Loucy (cell line): ENCODE results near the gene SLC25A21.

ENCODE experiments used
- H2AFZ ChIP-seq: fragments of 200-600 bp; sonication (generic); 2 replicates; pipeline ENCODE4 v1.6.0; 2016; ENCODE audit warnings: antibody characterized with exemption, mild to moderate bottlenecking, low read length, moderate library complexity
- H3F3A ChIP-seq: fragments of 200-600 bp; 2 replicates; pipeline ENCODE4 v1.6.0; 2016; ENCODE audit warnings: antibody characterized with exemption, low read depth, mild to moderate bottlenecking
- H3K27me3 ChIP-seq: fragments of 200-600 bp; sonication (generic); 2 replicates; pipeline ENCODE4 v1.6.1; 2014; ENCODE audit warnings: low read length, mild to moderate bottlenecking; ENCODE audit not compliant: insufficient read depth, poor library complexity, severe bottlenecking
- H3K36me3 ChIP-seq: fragments of 200-600 bp; sonication (generic); 2 replicates; pipeline ENCODE4 v1.6.1; 2016; ENCODE audit warnings: low read length; ENCODE audit not compliant: insufficient read depth
- H3K4me1 ChIP-seq: fragments of 200-600 bp; sonication (generic); 2 replicates; pipeline ENCODE4 v1.5.1; 2014; ENCODE audit warnings: low read length, mild to moderate bottlenecking; ENCODE audit not compliant: insufficient read depth, poor library complexity, severe bottlenecking
- H3K4me2 ChIP-seq: fragments of 200-600 bp; sonication (generic); 2 replicates; pipeline ENCODE4 v1.6.0; 2014; ENCODE audit warnings: antibody characterized with exemption, low read length, low read depth, mild to moderate bottlenecking; ENCODE audit not compliant: poor library complexity, severe bottlenecking
- H3K4me3 ChIP-seq: fragments of 200-600 bp; sonication (generic); 2 replicates; pipeline ENCODE4 v1.5.1; 2014; ENCODE audit warnings: low read length, mild to moderate bottlenecking, mixed read lengths; ENCODE audit not compliant: poor library complexity, severe bottlenecking
- H3K79me2 ChIP-seq: fragments of 200-600 bp; sonication (generic); 2 replicates; pipeline ENCODE4 v1.6.1; 2014; ENCODE audit warnings: low read length; ENCODE audit not compliant: insufficient read depth
- H3K9ac ChIP-seq: fragments of 200-600 bp; sonication (generic); 2 replicates; pipeline ENCODE4 v1.6.0; 2014; ENCODE audit warnings: mild to moderate bottlenecking, low read depth, low read length, moderate library complexity; ENCODE audit not compliant: poor library complexity, severe bottlenecking
- H3K9me2 ChIP-seq: fragments of 200-600 bp; sonication (generic); replicated peaks from 2 replicates; pipeline ENCODE4 v1.6.1; 2016; ENCODE audit warnings: low read depth, low read length, mixed read lengths
- H3K9me3 ChIP-seq: fragments of 200-600 bp; sonication (generic); 2 replicates; pipeline ENCODE4 v1.6.1; 2014; ENCODE audit warnings: mild to moderate bottlenecking, antibody characterized with exemption, low read length, low read depth; ENCODE audit not compliant: insufficient read depth
- H4K20me1 ChIP-seq: fragments of 200-600 bp; sonication (generic); 2 replicates; pipeline ENCODE4 v1.6.0; 2014; ENCODE audit warnings: antibody characterized with exemption, low read length, mild to moderate bottlenecking; ENCODE audit not compliant: insufficient read depth, poor library complexity, severe bottlenecking
- CTCF ChIP-seq: fragments of 200-600 bp; sonication (generic); conservative IDR thresholded peaks from 2 replicates; pipeline ENCODE4 v1.5.1; 2014; ENCODE audit warnings: mild to moderate bottlenecking, antibody characterized with exemption, low read length
- EZH2phosphoT487 ChIP-seq: fragments of 200-600 bp; IDR thresholded peaks from 2 replicates; pipeline ENCODE4 v1.6.1; 2018; ENCODE audit warnings: antibody characterized with exemption, mild to moderate bottlenecking, moderate library complexity, borderline replicate concordance

The SLC25A21 gene

GRCh38 chr14:36655963-36656686, 516.3 kb downstream of the SLC25A21 start:
- no peaks in the 10 kb centered on the region for H3K27me3 ChIP-seq
- peak; percentile 42 for TF ChIP-seq CTCF
- TF ChIP-seq EZH2phosphoT487: no peak
- no peak overlapping the region for H2AFZ ChIP-seq
- H3K9me3 ChIP-seq: no peaks in the 10 kb centered on the region
- no peaks in the 10 kb centered on the region for H3F3A ChIP-seq
- no peaks in the 10 kb centered on the region for H3K79me2 ChIP-seq
- no peak overlapping the region for H3K4me3 ChIP-seq
- H3K9me2 ChIP-seq: no peaks in the 10 kb centered on the region
- no peak overlapping the region for H3K4me2 ChIP-seq
- H3K4me1 ChIP-seq: no peaks in the 10 kb centered on the region
- no peaks in the 10 kb centered on the region for H3K36me3 ChIP-seq
- no peak overlapping the region for H3K9ac ChIP-seq
- no peaks in the 10 kb centered on the region for H4K20me1 ChIP-seq

GRCh38 chr14:36655571-36655962, 516.8 kb downstream of the SLC25A21 start:
- no peak for TF ChIP-seq CTCF
- TF ChIP-seq EZH2phosphoT487: no peak
- Histone ChIP-seq H3K36me3 (no peaks in the 10 kb centered on the region), H3F3A (no peaks in the 10 kb centered on the region), H2AFZ (no peak overlapping the region), H3K4me2 (no peak overlapping the region), H3K9ac (no peak overlapping the region), H3K9me3 (no peaks in the 10 kb centered on the region), H3K79me2 (no peaks in the 10 kb centered on the region), H3K9me2 (no peaks in the 10 kb centered on the region), H4K20me1 (no peaks in the 10 kb centered on the region), H3K27me3 (no peaks in the 10 kb centered on the region), H3K4me1 (no peaks in the 10 kb centered on the region), H3K4me3 (no peak overlapping the region)

GRCh38 chr14:36654794-36655381, 517.5 kb downstream of the SLC25A21 start:
- no peaks in the 10 kb centered on the region for H3K4me1 ChIP-seq
- no peak overlapping the region for H3K4me2 ChIP-seq
- no peak for TF ChIP-seq CTCF
- no peak for TF ChIP-seq EZH2phosphoT487
- no peaks in the 10 kb centered on the region for H3K9me3 ChIP-seq
- no peak overlapping the region for H3K9ac ChIP-seq
- H3K9me2 ChIP-seq: no peaks in the 10 kb centered on the region
- no peaks in the 10 kb centered on the region for H3K36me3 ChIP-seq
- H3F3A ChIP-seq: no peaks in the 10 kb centered on the region
- H3K27me3 ChIP-seq: no peaks in the 10 kb centered on the region
- no peak overlapping the region for H3K4me3 ChIP-seq
- H4K20me1 ChIP-seq: no peaks in the 10 kb centered on the region
- H3K79me2 ChIP-seq: no peaks in the 10 kb centered on the region
- H2AFZ ChIP-seq: no peak overlapping the region
